Measurements from ENCODE around the gene AKNA.

AKNA gene

DNA sequence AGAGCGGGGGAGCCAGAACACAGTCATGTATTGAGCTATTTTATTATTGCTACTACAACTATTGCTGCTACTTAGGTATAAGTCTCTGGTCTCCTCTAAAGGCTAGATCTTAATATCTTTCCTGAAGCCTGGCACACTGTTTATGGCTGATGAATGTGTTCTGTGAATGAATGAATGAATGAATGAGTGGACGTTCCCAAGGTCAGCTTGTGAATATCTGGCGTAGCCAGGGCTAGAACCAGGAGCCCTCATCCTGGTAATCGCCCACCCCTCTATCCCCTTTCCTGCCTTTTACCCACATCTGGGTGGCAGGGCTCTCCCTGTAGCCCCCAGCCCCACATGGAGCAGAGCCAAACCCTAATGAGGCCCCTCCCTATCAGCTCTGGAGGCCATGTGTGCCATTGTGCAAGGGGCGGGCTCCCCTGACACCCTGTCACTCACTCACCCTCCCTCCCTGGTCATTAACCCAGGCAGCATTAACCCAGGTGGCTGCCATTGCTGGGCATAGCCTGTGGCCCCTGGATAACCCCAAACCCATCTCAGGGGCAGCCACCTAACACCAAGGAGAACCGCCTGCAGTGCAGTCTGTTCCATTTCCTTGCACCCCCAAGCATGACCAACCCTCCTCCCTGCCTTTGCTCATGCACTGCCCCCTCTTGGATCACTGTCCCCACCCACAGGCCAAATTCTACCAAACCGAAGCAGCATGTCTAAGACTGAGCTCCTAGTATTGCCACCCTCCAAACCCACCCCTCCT, 2.0 kb upstream of the AKNA start:
- peaks cover 80% of the 10 kb centered on the region for H3K4me1 ChIP-seq (ENCODE audit: control insufficient read depth, insufficient read depth, low read length)
- H3K9ac ChIP-seq (ENCODE audit: low read length): peak overlapping the region; percentile 78
- H3K9me3 ChIP-seq (ENCODE audit: control insufficient read depth, low read length): no peaks in the 10 kb centered on the region
- H3K27me3 ChIP-seq (ENCODE audit: control insufficient read depth, insufficient read depth, low read length): no peaks in the 10 kb centered on the region
- no peaks in the 10 kb centered on the region for H3K36me3 ChIP-seq (ENCODE audit: control insufficient read depth, insufficient read depth, low read length)
- H3K4me3 ChIP-seq (ENCODE audit: low read length): no peak overlapping the region

DNA sequence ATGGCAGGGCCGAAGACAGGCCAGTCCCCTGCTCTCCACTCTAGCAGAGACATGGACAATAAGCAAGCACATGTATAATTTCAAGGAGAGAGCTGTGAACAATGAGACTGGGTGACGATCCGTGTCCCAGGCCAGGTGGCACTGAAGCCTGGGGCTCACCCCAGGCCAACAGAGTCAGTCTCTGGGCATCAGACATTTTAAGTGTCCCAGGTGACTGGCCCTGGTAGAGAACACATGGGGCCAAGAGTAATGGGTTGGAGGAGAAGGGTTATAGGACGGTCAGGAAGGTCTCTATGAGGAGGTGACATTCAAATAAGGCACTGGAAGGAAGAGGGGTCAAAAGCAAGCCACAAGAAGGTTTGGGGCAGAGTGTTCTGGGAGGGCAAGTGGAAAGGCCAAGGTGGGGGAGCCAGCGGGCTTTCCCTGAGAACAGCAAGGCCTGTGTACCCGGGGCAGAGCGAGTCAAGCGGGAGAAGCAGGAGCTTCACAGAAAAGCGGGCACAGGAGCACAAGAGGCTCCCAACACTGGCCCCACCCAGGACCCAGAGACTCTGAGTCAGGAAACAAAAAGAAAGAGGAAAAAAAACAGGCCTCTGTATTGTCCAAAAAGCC, 1.1 kb upstream of the AKNA start:
- H3K9ac ChIP-seq (ENCODE audit: low read length): peak overlapping the region; percentile 78
- no peaks in the 10 kb centered on the region for H3K9me3 ChIP-seq (ENCODE audit: control insufficient read depth, low read length)
- no peaks in the 10 kb centered on the region for H3K36me3 ChIP-seq (ENCODE audit: control insufficient read depth, insufficient read depth, low read length)
- H3K27me3 ChIP-seq (ENCODE audit: control insufficient read depth, insufficient read depth, low read length): no peaks in the 10 kb centered on the region
- H3K4me1 ChIP-seq (ENCODE audit: control insufficient read depth, insufficient read depth, low read length): peaks cover 73% of the 10 kb centered on the region
- no peak overlapping the region for H3K4me3 ChIP-seq (ENCODE audit: low read length)

DNA sequence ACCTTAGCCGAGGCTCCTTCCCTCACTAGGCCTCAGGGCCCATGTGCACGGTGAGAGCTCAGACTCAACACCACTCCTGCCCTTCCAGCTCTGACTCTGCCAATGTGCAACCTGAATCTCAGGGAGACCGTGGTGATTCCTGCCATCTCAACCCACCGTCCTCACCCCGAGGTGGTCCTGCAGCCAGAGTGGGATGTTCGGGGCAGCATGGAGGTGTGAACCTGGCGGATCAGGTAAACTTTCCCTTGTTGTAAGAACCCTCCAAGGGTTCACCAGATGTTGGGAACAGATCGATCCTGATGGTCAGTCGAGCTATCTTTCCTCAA, 538 bp upstream of the AKNA start:
- Histone ChIP-seq H3K9me3 (ENCODE audit: control insufficient read depth, low read length) (no peaks in the 10 kb centered on the region), H3K4me1 (ENCODE audit: control insufficient read depth, insufficient read depth, low read length) (peaks cover 73% of the 10 kb centered on the region), H3K4me3 (ENCODE audit: low read length) (no peak overlapping the region), H3K36me3 (ENCODE audit: control insufficient read depth, insufficient read depth, low read length) (no peaks in the 10 kb centered on the region), H3K9ac (ENCODE audit: low read length) (peak overlapping the region; percentile 78), H3K27me3 (ENCODE audit: control insufficient read depth, insufficient read depth, low read length) (no peaks in the 10 kb centered on the region)

DNA sequence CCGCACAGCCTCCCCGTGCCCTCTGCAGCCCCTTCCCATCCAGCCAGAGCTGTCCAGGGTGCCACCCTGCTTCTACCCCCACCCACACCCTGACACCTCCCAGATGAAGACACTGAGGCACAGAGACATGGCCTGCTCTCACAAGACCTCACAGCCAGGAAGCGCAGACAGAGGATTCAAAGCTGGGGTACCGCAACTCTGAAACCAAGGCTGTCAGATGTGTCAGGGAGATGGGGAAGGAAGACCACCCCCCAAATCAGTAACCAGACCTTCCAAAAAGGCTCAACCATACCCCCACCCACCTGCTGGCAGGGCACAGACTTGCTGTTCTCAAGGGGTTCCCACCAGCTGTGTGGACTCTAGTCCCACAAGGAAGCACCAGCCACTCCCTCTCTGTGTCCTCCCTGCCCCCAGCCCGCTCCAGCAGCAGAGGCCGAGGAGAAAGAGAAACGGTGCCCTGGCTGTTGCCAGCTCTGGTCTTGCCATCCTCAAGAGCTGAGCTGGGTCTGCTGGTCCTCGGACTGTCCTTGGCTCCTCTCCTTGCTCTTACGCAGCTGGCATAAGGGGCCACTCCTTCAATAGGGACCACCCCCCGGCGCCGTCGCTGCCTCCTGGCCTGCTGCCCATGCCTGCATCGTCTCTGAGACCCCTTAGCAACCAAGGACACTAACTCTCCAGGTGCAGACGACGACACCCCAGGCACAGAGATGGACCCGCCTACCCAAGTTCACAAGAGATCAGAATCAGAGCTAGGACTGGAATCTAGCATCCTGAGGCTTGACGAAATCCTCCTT, 699 bp downstream of the AKNA start:
- Histone ChIP-seq H3K9me3 (ENCODE audit: control insufficient read depth, low read length) (no peaks in the 10 kb centered on the region), H3K4me1 (ENCODE audit: control insufficient read depth, insufficient read depth, low read length) (peaks cover 66% of the 10 kb centered on the region), H3K4me3 (ENCODE audit: low read length) (peak overlapping the region; percentile 43), H3K36me3 (ENCODE audit: control insufficient read depth, insufficient read depth, low read length) (no peaks in the 10 kb centered on the region), H3K27me3 (ENCODE audit: control insufficient read depth, insufficient read depth, low read length) (no peaks in the 10 kb centered on the region), H3K9ac (ENCODE audit: low read length) (peak overlapping the region; percentile 78)

DNA sequence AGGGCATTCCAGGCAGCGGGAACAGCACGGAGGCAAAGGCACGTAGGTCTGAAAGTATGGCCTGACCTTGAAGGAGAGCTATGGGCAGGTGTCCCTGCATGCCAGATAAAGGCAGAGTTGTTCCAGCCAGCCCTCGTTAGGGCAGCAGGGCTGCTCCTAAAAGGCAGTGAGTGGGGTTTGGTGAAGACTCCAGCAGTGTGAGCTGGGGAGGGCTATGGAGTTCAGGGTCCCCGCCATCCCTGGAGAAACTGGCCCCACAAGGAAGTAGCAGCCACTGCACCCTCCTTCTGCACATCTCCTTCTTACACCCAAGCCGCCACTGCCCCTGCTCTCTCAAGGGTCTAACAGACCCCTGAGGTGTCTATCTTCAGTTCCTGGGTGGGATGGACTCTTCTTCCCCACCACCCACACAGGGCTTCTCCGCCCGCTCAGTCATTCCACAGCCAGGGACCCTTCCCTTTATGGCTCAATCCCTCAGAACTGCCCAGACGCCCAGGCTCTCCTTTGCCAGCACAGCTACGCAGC, 1.4 kb downstream of the AKNA start:
- peaks cover 60% of the 10 kb centered on the region for H3K4me1 ChIP-seq (ENCODE audit: control insufficient read depth, insufficient read depth, low read length)
- no peaks in the 10 kb centered on the region for H3K9me3 ChIP-seq (ENCODE audit: control insufficient read depth, low read length)
- H3K36me3 ChIP-seq (ENCODE audit: control insufficient read depth, insufficient read depth, low read length): no peaks in the 10 kb centered on the region
- H3K27me3 ChIP-seq (ENCODE audit: control insufficient read depth, insufficient read depth, low read length): no peaks in the 10 kb centered on the region
- peak overlapping the region; percentile 43 for H3K4me3 ChIP-seq (ENCODE audit: low read length)
- peak overlapping the region; percentile 78 for H3K9ac ChIP-seq (ENCODE audit: low read length)

DNA sequence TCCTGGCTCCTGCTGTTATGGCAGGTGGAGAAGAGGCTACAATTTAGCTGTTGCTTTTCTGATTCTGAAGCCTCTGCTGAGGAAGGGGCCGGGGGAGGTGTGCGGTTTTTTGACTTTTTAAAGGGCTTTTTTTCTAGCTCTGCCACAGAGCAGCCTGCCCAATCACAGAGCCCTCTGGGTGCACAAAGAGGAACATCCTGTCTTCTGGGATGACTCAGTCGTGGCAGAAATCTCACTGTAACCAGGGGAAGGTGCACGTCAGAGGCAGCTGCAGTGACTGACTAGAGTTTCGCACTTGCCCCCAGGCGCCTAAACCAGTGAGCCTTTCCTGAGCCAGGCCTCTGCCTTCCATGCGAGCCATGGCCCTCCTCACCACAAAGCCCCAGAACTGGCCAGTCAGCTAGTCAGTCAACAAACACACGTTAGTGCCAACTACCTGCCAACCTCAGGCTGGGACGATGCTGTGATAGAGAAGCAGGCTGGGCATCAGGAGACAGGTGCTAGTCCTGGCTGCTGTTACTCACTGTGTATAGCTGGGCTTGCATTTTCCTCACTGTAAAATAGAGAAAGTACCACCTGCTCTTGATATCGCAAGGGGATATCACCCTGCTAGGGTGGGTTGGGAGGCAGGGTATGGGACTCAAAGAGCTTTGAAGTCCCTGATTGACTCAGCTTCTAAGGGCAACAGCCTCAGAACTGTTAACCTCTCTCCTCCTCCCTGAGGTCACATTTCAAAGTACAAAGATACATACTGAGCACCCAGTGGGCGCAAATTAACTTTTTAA, 2.2 kb downstream of the AKNA start:
- Histone ChIP-seq H3K4me3 (ENCODE audit: low read length) (peak overlapping the region; percentile 9), H3K9ac (ENCODE audit: low read length) (peak overlapping the region; percentile 78), H3K36me3 (ENCODE audit: control insufficient read depth, insufficient read depth, low read length) (no peaks in the 10 kb centered on the region), H3K9me3 (ENCODE audit: control insufficient read depth, low read length) (no peaks in the 10 kb centered on the region), H3K4me1 (ENCODE audit: control insufficient read depth, insufficient read depth, low read length) (peaks cover 52% of the 10 kb centered on the region), H3K27me3 (ENCODE audit: control insufficient read depth, insufficient read depth, low read length) (no peaks in the 10 kb centered on the region)

DNA sequence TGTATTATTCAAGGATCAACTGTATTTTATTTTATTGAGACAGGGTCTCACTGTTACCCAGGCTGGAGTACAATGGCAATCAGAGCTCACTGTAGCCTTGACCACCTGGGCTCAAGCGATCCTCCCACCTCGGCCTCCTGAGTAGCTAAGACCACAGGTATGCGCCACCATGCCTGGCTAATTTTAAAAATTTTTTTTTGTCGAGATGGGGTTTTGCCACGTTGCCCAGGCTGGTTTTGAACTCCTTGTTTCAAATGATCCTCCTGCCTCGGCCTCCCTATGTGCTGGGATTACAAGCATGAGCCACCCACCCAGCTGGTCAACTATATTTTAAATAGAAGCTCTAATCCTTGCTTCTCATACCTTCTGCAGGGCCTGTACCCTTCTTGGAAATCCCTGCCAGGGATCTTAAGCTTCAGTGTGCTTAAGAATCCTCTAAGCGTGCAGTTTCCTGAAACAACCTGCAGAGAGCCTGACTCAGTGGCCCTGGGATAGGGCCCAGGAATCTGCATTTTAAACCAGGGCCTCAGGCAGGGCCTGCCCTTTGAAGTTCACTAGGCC, 2.9 kb downstream of the AKNA start:
- no peak overlapping the region for H3K4me3 ChIP-seq (ENCODE audit: low read length)
- no peaks in the 10 kb centered on the region for H3K36me3 ChIP-seq (ENCODE audit: control insufficient read depth, insufficient read depth, low read length)
- no peaks in the 10 kb centered on the region for H3K9me3 ChIP-seq (ENCODE audit: control insufficient read depth, low read length)
- H3K4me1 ChIP-seq (ENCODE audit: control insufficient read depth, insufficient read depth, low read length): peaks cover 45% of the 10 kb centered on the region
- H3K9ac ChIP-seq (ENCODE audit: low read length): peak overlapping the region; percentile 26
- no peaks in the 10 kb centered on the region for H3K27me3 ChIP-seq (ENCODE audit: control insufficient read depth, insufficient read depth, low read length)

DNA sequence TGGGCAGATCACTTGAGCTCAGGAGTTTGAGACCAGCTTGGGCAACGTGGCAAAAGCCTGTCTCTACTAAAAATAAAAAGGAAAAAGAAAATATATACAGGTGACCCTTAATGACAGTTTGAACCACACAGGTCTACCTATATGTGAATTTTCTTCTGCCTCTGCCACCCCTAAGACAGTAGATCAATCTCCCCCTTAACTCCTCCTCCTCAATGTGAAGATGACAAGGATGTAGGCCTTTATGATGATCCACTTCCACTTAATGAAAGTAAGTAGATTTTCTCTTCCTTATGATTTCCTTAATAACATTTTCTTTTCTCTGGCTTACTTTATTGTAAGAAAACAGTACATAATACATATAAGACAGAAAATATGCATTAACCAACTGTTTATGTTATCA, 3.4 kb downstream of the AKNA start:
- Histone ChIP-seq H3K4me3 (ENCODE audit: low read length) (no peak overlapping the region), H3K9me3 (ENCODE audit: control insufficient read depth, low read length) (no peaks in the 10 kb centered on the region), H3K4me1 (ENCODE audit: control insufficient read depth, insufficient read depth, low read length) (peaks cover 40% of the 10 kb centered on the region), H3K9ac (ENCODE audit: low read length) (no peak overlapping the region), H3K36me3 (ENCODE audit: control insufficient read depth, insufficient read depth, low read length) (no peaks in the 10 kb centered on the region), H3K27me3 (ENCODE audit: control insufficient read depth, insufficient read depth, low read length) (no peaks in the 10 kb centered on the region)

DNA sequence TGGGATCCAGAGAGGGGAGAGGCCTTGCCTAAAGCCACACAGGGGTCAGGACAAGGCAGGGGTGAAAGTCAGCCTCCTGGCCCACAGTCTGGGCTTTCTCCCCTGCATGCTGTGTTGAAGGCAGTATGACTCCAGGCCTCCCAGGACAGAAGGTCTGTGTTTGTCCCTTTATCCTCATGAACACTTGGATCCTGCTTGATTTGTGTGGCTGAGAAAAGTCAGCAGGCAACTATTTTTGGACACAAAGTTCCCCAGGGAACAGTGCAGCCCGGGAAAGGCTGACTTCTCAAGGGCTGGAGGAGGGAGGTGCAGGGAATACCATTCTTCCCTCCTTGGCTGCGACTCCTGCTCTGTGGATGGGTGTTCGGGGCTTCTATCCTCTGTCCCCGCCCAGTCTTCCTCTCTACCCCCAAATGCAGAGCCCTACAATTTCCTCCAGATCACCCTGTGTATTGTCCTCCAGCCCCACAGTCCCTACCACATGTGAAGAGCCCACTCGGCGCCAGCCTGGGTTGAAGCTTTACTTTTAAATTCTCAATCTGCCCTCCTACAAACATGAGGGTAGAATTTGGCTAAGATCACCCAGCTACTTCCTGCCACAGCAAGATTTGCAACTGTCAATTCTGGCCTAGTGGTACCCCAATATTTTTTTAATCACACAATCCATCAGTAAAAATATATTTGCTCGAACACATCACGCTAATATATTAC, 4.1 kb downstream of the AKNA start:
- H3K9ac ChIP-seq (ENCODE audit: low read length): peak overlapping the region; percentile 27
- no peaks in the 10 kb centered on the region for H3K9me3 ChIP-seq (ENCODE audit: control insufficient read depth, low read length)
- peaks cover 5% of the 10 kb centered on the region for H3K36me3 ChIP-seq (ENCODE audit: control insufficient read depth, insufficient read depth, low read length)
- H3K4me1 ChIP-seq (ENCODE audit: control insufficient read depth, insufficient read depth, low read length): peaks cover 33% of the 10 kb centered on the region
- no peak overlapping the region for H3K4me3 ChIP-seq (ENCODE audit: low read length)
- H3K27me3 ChIP-seq (ENCODE audit: control insufficient read depth, insufficient read depth, low read length): no peaks in the 10 kb centered on the region

DNA sequence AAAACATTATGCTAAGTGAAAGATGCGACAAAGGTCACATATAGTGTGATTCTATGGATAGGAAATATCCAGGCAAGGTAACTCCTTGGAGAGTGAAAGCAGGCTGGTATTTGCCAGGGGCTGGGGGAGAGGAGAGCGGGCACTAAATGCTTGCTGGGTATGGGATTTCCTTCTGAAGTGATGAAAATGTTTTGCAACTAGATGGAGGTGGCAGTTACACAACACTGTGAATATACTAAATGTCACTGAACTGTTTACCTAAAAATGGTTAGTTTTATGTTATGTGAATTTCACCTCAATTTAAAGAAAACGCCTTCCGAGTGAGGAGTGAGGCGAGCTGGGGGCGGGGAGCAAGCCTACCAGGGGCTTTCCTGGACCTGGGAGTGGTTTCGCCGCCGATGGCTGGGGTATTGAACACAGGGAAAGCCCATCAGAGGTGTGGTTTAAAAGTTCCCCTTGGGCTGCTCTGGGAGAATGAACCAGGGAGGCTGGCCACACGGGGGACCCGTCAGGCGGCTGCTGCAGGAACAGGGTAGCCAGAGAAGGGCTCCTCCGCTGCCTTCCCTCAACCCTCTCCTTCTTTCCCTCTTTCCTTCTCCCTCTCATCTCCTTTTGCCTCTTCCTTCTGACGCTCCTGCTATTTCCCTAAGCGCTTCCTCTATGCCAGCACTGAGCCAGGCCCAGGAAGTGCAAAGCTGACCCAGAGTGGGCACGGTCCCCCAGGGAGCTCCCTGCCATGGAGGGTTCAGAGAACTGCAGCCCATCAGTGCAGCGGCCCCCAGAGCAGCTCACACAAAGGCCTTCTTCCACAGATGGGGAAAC, 4.9 kb downstream of the AKNA start:
- Histone ChIP-seq H3K9ac (ENCODE audit: low read length) (peak overlapping the region; percentile 27), H3K9me3 (ENCODE audit: control insufficient read depth, low read length) (no peaks in the 10 kb centered on the region), H3K36me3 (ENCODE audit: control insufficient read depth, insufficient read depth, low read length) (peaks cover 5% of the 10 kb centered on the region), H3K4me1 (ENCODE audit: control insufficient read depth, insufficient read depth, low read length) (peaks cover 25% of the 10 kb centered on the region), H3K27me3 (ENCODE audit: control insufficient read depth, insufficient read depth, low read length) (no peaks in the 10 kb centered on the region), H3K4me3 (ENCODE audit: low read length) (no peak overlapping the region)
